ENCODE measurements around the gene MACROD2.

MACROD2 gene

GRCh38 chr20:14341801-14342200, 346.5 kb downstream of the MACROD2 start:
- DNase-seq, result no peak

- DNase-seq, result no peak
Observed at GRCh38 chr20:14342918-14343317, 347.6 kb downstream of the MACROD2 start.

- no peak for DNase-seq
Observed at GRCh38 chr20:14343491-14344065, 348.3 kb downstream of the MACROD2 start.

- DNase-seq, result no peak
Observed at GRCh38 chr20:14344746-14345145, 349.4 kb downstream of the MACROD2 start.

- DNase-seq, result no peak
Observed at GRCh38 chr20:14355791-14356190, 360.5 kb downstream of the MACROD2 start.

GRCh38 chr20:14360416-14360815, 365.1 kb downstream of the MACROD2 start:
- DNase-seq, result no peak

GRCh38 chr20:14361509-14362345, 366.4 kb downstream of the MACROD2 start:
- no peak for DNase-seq

- no peak for DNase-seq
Observed at GRCh38 chr20:14374196-14374595, 378.9 kb downstream of the MACROD2 start.

- no peak for DNase-seq
Observed at GRCh38 chr20:14375416-14375985, 380.2 kb downstream of the MACROD2 start.

GRCh38 chr20:14378326-14378725, 383.0 kb downstream of the MACROD2 start:
- DNase-seq, result no peak

GRCh38 chr20:14383335-14383734, 388.0 kb downstream of the MACROD2 start:
- no peak for DNase-seq

GRCh38 chr20:14384416-14385175, 389.3 kb downstream of the MACROD2 start:
- no peak for DNase-seq

GRCh38 chr20:14385176-14385740, 389.9 kb downstream of the MACROD2 start:
- DNase-seq, result no peak

- no peak for DNase-seq
Observed at GRCh38 chr20:14386726-14387125, 391.4 kb downstream of the MACROD2 start.

- DNase-seq, result no peak
Observed at GRCh38 chr20:14401479-14402138, 406.3 kb downstream of the MACROD2 start.

GRCh38 chr20:14404515-14404914, 409.2 kb downstream of the MACROD2 start:
- DNase-seq, result no peak

GRCh38 chr20:14406495-14406894, 411.2 kb downstream of the MACROD2 start:
- no peak for DNase-seq

- no peak for DNase-seq
Observed at GRCh38 chr20:14407336-14407735, 412.0 kb downstream of the MACROD2 start.

GRCh38 chr20:14410869-14411555, 415.7 kb downstream of the MACROD2 start:
- DNase-seq, result no peak

GRCh38 chr20:14412065-14412681, 416.9 kb downstream of the MACROD2 start:
- DNase-seq, result no peak

- DNase-seq, result no peak
Observed at GRCh38 chr20:14413835-14414234, 418.5 kb downstream of the MACROD2 start.

Measured in midbrain (tissue), 1 donor.